MM.1S (cell line): ENCODE measurements around the gene PSAPL1.
"Not testable (repeated sequence)": the region's sequence is repeated elsewhere in the genome, so short reads cannot be mapped to it uniquely, and the experiment has no call there.

Experiments
- DNase-seq: peaks from one replicate; pipeline ENCODE4 v3.0.0-alpha.2; 2015
- H2AFZ ChIP-seq: fragments of 300-600 bp; sonication (generic); 2 replicates; pipeline ENCODE4 v1.6.0; 2016; ENCODE audit warnings: antibody characterized with exemption, low read length
- H3F3A ChIP-seq: fragments of 300-600 bp; sonication (generic); 2 replicates; pipeline ENCODE4 v1.6.1; 2016; ENCODE audit warnings: mild to moderate bottlenecking, antibody characterized with exemption, low read length, moderate library complexity, mixed read lengths; ENCODE audit not compliant: insufficient read depth
- H3K27ac ChIP-seq: fragments of 300-600 bp; sonication (generic); 2 replicates; pipeline ENCODE4 v1.5.1; 2016; ENCODE audit warnings: mild to moderate bottlenecking, low read length
- H3K27me3 ChIP-seq: fragments of 300-600 bp; sonication (generic); replicated peaks from 2 replicates; pipeline ENCODE4 v1.6.0; 2016; ENCODE audit warnings: low read length; ENCODE audit not compliant: insufficient read depth
- H3K36me3 ChIP-seq: fragments of 300-600 bp; sonication (generic); replicated peaks from 2 replicates; pipeline ENCODE4 v1.6.1; 2016; ENCODE audit warnings: mild to moderate bottlenecking, low read length, mixed read lengths; ENCODE audit not compliant: insufficient read depth
- H3K4me1 ChIP-seq: fragments of 300-600 bp; sonication (generic); 2 replicates; pipeline ENCODE4 v1.6.1; 2016; ENCODE audit warnings: low read length, mixed read lengths
- H3K4me2 ChIP-seq: fragments of 300-600 bp; sonication (generic); 2 replicates; pipeline ENCODE4 v1.6.0; 2016; ENCODE audit warnings: low read depth, low read length
- H3K4me3 ChIP-seq: fragments of 300-600 bp; sonication (generic); 2 replicates; pipeline ENCODE4 v1.5.1; 2016; ENCODE audit warnings: low read length, mixed read lengths
- H3K79me2 ChIP-seq: fragments of 300-600 bp; sonication (generic); 2 replicates; pipeline ENCODE4 v1.6.1; 2016; ENCODE audit warnings: mixed run types, low read length, mixed read lengths
- H3K9ac ChIP-seq: fragments of 300-600 bp; sonication (generic); 2 replicates; pipeline ENCODE4 v1.6.1; 2016; ENCODE audit warnings: low read length, mixed read lengths
- H3K9me2 ChIP-seq: fragments of 300-600 bp; sonication (generic); replicated peaks from 2 replicates; pipeline ENCODE4 v1.6.1; 2016; ENCODE audit warnings: mild to moderate bottlenecking, low read length, mixed read lengths; ENCODE audit not compliant: insufficient read depth
- H3K9me3 ChIP-seq: fragments of 300-600 bp; sonication (generic); replicated peaks from 2 replicates; pipeline ENCODE4 v1.6.1; 2016; ENCODE audit warnings: mild to moderate bottlenecking, low read length, mixed read lengths; ENCODE audit not compliant: insufficient read depth
- H4K20me1 ChIP-seq: fragments of 300-600 bp; sonication (generic); 2 replicates; pipeline ENCODE4 v1.6.1; 2016; ENCODE audit warnings: mild to moderate bottlenecking, low read length, moderate library complexity, mixed read lengths; ENCODE audit not compliant: insufficient read depth
- CTCF ChIP-seq: fragments of 300-600 bp; sonication (generic); IDR thresholded peaks from 2 replicates; pipeline ENCODE4 v1.5.1; 2016; ENCODE audit warnings: antibody characterized with exemption, low read length, mixed read lengths
- EZH2 ChIP-seq: fragments of 300-600 bp; sonication (generic); optimal IDR thresholded peaks from 2 replicates; pipeline ENCODE3; 2017; ENCODE audit warnings: low read depth, mild to moderate bottlenecking, antibody characterized with exemption, low read length, mixed read lengths
- EZH2phosphoT487 ChIP-seq: fragments of 300-600 bp; sonication (generic); IDR thresholded peaks from 2 replicates; pipeline ENCODE4 v1.6.1; 2018; ENCODE audit warnings: antibody characterized with exemption, low read length

PSAPL1 gene

GRCh38 chr4:7457201-7458065 lies 22.7 kb upstream of the PSAPL1 start:
- Histone ChIP-seq H3K4me2 (no peak overlapping the region), H3K79me2 (no peaks in the 10 kb centered on the region), H3K9me2 (no peaks in the 10 kb centered on the region), H4K20me1 (no peaks in the 10 kb centered on the region), H2AFZ (no peak overlapping the region), H3K9me3 (no peaks in the 10 kb centered on the region), H3K9ac (no peak overlapping the region), H3K4me3 (no peak overlapping the region), H3K4me1 (no peaks in the 10 kb centered on the region), H3F3A (no peaks in the 10 kb centered on the region), H3K27me3 (peaks cover 63% of the 10 kb centered on the region), H3K36me3 (no peaks in the 10 kb centered on the region), H3K27ac (no peak overlapping the region)
- no peak for TF ChIP-seq CTCF
- TF ChIP-seq EZH2phosphoT487, result no peak
- TF ChIP-seq EZH2, result no peak
- DNase-seq, result no peak

- not testable (repeated sequence) for H3K4me3 ChIP-seq, H3K79me2 ChIP-seq, H3K9ac ChIP-seq, DNase-seq, H4K20me1 ChIP-seq, H3K9me3 ChIP-seq, H3K9me2 ChIP-seq, H2AFZ ChIP-seq, H3K36me3 ChIP-seq, H3K27ac ChIP-seq, H3F3A ChIP-seq, H3K4me1 ChIP-seq, H3K4me2 ChIP-seq
- peaks cover 21% of the 10 kb centered on the region for H3K27me3 ChIP-seq
Observed at GRCh38 chr4:7452802-7453201, 18.1 kb upstream of the PSAPL1 start.

GRCh38 chr4:7451800-7452199 lies 17.1 kb upstream of the PSAPL1 start:
- H3K27me3 ChIP-seq, result peaks cover 22% of the 10 kb centered on the region
- H3K4me1 ChIP-seq, result no peaks in the 10 kb centered on the region
- H3K79me2 ChIP-seq, result no peaks in the 10 kb centered on the region
- no peaks in the 10 kb centered on the region for H4K20me1 ChIP-seq
- H2AFZ ChIP-seq, result no peak overlapping the region
- H3K9me3 ChIP-seq, result no peaks in the 10 kb centered on the region
- H3K4me3 ChIP-seq, result no peak overlapping the region
- DNase-seq, result no peak
- no peaks in the 10 kb centered on the region for H3K9me2 ChIP-seq
- no peak overlapping the region for H3K27ac ChIP-seq
- TF ChIP-seq CTCF, result no peak
- no peak for TF ChIP-seq EZH2
- no peak for TF ChIP-seq EZH2phosphoT487
- no peaks in the 10 kb centered on the region for H3F3A ChIP-seq
- H3K9ac ChIP-seq, result no peak overlapping the region
- H3K36me3 ChIP-seq, result no peaks in the 10 kb centered on the region
- H3K4me2 ChIP-seq, result no peak overlapping the region

GRCh38 chr4:7451434-7451789 lies 16.7 kb upstream of the PSAPL1 start:
- Histone ChIP-seq H3F3A (no peaks in the 10 kb centered on the region), H3K36me3 (no peaks in the 10 kb centered on the region), H3K4me3 (no peak overlapping the region), H4K20me1 (no peaks in the 10 kb centered on the region), H3K4me2 (no peak overlapping the region), H3K79me2 (no peaks in the 10 kb centered on the region), H2AFZ (no peak overlapping the region), H3K4me1 (no peaks in the 10 kb centered on the region), H3K9ac (no peak overlapping the region), H3K27ac (no peak overlapping the region), H3K27me3 (peaks cover 22% of the 10 kb centered on the region), H3K9me3 (no peaks in the 10 kb centered on the region), H3K9me2 (no peaks in the 10 kb centered on the region)
- DNase-seq, result no peak
- TF ChIP-seq EZH2phosphoT487, result no peak
- no peak for TF ChIP-seq EZH2
- no peak for TF ChIP-seq CTCF
